ENCODE results near the gene SYT3.

SYT3 gene

GRCh38 chr19:50676625-50677197 is 37.0 kb upstream of the SYT3 start:
- Histone ChIP-seq H3K36me3 (ENCODE audit: insufficient read depth, low read length) (no peaks in the 10 kb centered on the region), H3K27me3 (ENCODE audit: insufficient read depth, low read length, poor library complexity, severe bottlenecking) (no peaks in the 10 kb centered on the region), H3K4me3 (ENCODE audit: low read length, poor library complexity, severe bottlenecking) (no peak overlapping the region), H3K9ac (ENCODE audit: low read depth, low read length, poor library complexity, severe bottlenecking) (no peak overlapping the region), H3F3A (ENCODE audit: low read depth) (no peaks in the 10 kb centered on the region), H4K20me1 (ENCODE audit: insufficient read depth, low read length, poor library complexity, severe bottlenecking) (no peaks in the 10 kb centered on the region), H3K4me2 (ENCODE audit: low read depth, low read length, poor library complexity, severe bottlenecking) (no peak overlapping the region), H3K79me2 (ENCODE audit: insufficient read depth, low read length) (no peaks in the 10 kb centered on the region), H3K9me2 (replicated peaks; ENCODE audit: low read depth, low read length) (no peaks in the 10 kb centered on the region), H3K4me1 (ENCODE audit: insufficient read depth, low read length, poor library complexity, severe bottlenecking) (no peaks in the 10 kb centered on the region), H3K9me3 (ENCODE audit: insufficient read depth, low read depth, low read length) (no peaks in the 10 kb centered on the region), H2AFZ (ENCODE audit: low read length) (no peak overlapping the region)
- no peak for TF ChIP-seq EZH2phosphoT487 (IDR thresholded peaks at IDR 0.05; ENCODE audit: borderline replicate concordance)
- TF ChIP-seq CTCF (conservative IDR thresholded peaks at IDR 0.05; ENCODE audit: low read length) = no peak

GRCh38 chr19:50673118-50673517 is 33.4 kb upstream of the SYT3 start:
- Histone ChIP-seq H4K20me1 (ENCODE audit: insufficient read depth, low read length, poor library complexity, severe bottlenecking) (no peaks in the 10 kb centered on the region), H3K79me2 (ENCODE audit: insufficient read depth, low read length) (no peaks in the 10 kb centered on the region), H3K9me3 (ENCODE audit: insufficient read depth, low read depth, low read length) (no peaks in the 10 kb centered on the region), H3K9ac (ENCODE audit: low read depth, low read length, poor library complexity, severe bottlenecking) (no peak overlapping the region), H3K9me2 (replicated peaks; ENCODE audit: low read depth, low read length) (no peaks in the 10 kb centered on the region), H3K4me2 (ENCODE audit: low read depth, low read length, poor library complexity, severe bottlenecking) (no peak overlapping the region), H3K4me3 (ENCODE audit: low read length, poor library complexity, severe bottlenecking) (no peak overlapping the region), H3K27me3 (ENCODE audit: insufficient read depth, low read length, poor library complexity, severe bottlenecking) (no peaks in the 10 kb centered on the region), H3K4me1 (ENCODE audit: insufficient read depth, low read length, poor library complexity, severe bottlenecking) (no peaks in the 10 kb centered on the region), H3K36me3 (ENCODE audit: insufficient read depth, low read length) (no peaks in the 10 kb centered on the region), H2AFZ (ENCODE audit: low read length) (no peak overlapping the region), H3F3A (ENCODE audit: low read depth) (no peaks in the 10 kb centered on the region)
- TF ChIP-seq CTCF (conservative IDR thresholded peaks at IDR 0.05; ENCODE audit: low read length) (no peak), EZH2phosphoT487 (IDR thresholded peaks at IDR 0.05; ENCODE audit: borderline replicate concordance) (no peak)

- TF ChIP-seq CTCF (conservative IDR thresholded peaks at IDR 0.05; ENCODE audit: low read length) = no peak
- TF ChIP-seq EZH2phosphoT487 (IDR thresholded peaks at IDR 0.05; ENCODE audit: borderline replicate concordance) = no peak
- H2AFZ ChIP-seq (ENCODE audit: low read length) = no peak overlapping the region
- H3K4me3 ChIP-seq (ENCODE audit: low read length, poor library complexity, severe bottlenecking) = no peak overlapping the region
- no peaks in the 10 kb centered on the region for H3K4me1 ChIP-seq (ENCODE audit: insufficient read depth, low read length, poor library complexity, severe bottlenecking)
- no peaks in the 10 kb centered on the region for H3K79me2 ChIP-seq (ENCODE audit: insufficient read depth, low read length)
- H3K9me3 ChIP-seq (ENCODE audit: insufficient read depth, low read depth, low read length) = no peaks in the 10 kb centered on the region
- no peaks in the 10 kb centered on the region for H3K36me3 ChIP-seq (ENCODE audit: insufficient read depth, low read length)
- H3K27me3 ChIP-seq (ENCODE audit: insufficient read depth, low read length, poor library complexity, severe bottlenecking) = no peaks in the 10 kb centered on the region
- no peaks in the 10 kb centered on the region for H3F3A ChIP-seq (ENCODE audit: low read depth)
- H3K9ac ChIP-seq (ENCODE audit: low read depth, low read length, poor library complexity, severe bottlenecking) = no peak overlapping the region
- H4K20me1 ChIP-seq (ENCODE audit: insufficient read depth, low read length, poor library complexity, severe bottlenecking) = no peaks in the 10 kb centered on the region
- H3K9me2 ChIP-seq (replicated peaks; ENCODE audit: low read depth, low read length) = no peaks in the 10 kb centered on the region
- H3K4me2 ChIP-seq (ENCODE audit: low read depth, low read length, poor library complexity, severe bottlenecking) = no peak overlapping the region
Measured at GRCh38 chr19:50670102-50670380, 30.4 kb upstream of the SYT3 start.

Data from Loucy (cell line).